Epithelial cell of prostate (primary cell): Measurements from ENCODE around the gene SYK.
"Not testable (repeated sequence)": the region's sequence is repeated elsewhere in the genome, so short reads cannot be mapped to it uniquely, and the experiment has no call there.

Experiments
- DNase-seq: peaks from one replicate; pipeline ENCODE4 v3.0.0-alpha.2; 2011; ENCODE audit warnings: low read depth, low spot score
- H3K27ac ChIP-seq: fragments of 450-650 bp; 2 replicates; pipeline ENCODE4 v1.5.1; 2017; ENCODE audit warnings: mild to moderate bottlenecking

SYK gene

DNA sequence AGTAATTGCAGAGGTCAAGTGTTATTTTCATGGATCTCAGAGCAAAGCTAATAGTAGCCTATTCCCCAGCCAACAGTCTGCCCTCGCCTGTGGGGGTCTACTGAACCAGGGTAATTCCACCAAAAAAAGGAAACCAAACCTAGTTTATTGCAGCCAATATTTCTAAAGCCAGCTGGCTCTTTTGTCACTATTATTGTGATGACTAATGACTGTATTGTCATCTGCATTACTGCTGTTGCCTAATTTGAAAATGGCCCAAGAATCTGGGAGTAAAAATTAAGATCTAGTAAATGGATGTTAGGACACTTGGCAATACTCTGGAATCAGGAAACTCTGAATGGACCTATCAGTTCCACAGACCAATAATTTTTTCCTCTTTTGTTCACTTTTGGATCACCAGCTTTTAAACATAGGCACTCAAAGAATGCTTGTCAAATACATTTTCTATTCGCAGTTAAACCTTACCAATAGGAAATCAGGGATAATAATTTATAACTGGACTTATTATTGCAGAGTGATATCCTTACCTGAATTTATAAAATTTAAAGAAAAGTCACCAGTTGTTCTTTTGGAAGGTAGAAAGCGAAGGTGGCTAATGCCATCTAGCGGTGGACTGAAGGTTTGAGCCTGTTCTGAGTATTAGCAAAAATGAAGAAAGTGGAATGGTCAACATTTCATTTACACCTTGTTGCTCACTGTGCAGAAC is 69.2 kb downstream of the SYK start:
- DNase-seq, result no peak
- no peak overlapping the region for H3K27ac ChIP-seq

DNA sequence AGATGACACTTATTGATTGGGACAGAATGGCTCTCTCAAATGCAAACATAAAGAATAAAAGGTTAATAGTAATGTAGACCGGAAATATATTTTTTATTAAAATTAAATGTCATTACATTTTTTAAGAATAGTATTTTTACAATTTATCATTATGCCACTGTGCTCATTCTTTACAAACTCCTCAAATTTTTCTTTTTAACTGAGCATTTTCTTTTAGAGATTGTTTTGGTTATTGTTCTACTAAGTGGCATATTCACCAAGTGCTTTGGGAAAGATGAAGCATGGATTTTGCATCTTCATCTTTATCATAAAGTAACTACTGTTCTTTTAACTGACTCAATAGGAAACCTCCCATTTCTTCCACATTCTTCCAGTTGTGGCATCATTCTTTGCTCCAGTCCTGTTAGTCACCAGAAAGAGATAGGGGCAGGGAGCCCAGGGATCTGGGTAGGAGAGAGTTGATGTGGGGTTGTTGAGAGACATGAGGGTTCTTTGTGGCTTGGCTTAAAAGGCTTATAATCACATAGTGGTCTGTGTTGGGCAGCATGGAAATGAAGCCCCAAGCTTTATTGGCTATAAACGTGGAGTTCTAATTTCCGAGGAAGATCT is 69.8 kb downstream of the SYK start:
- no peak for DNase-seq
- no peak overlapping the region for H3K27ac ChIP-seq

DNA sequence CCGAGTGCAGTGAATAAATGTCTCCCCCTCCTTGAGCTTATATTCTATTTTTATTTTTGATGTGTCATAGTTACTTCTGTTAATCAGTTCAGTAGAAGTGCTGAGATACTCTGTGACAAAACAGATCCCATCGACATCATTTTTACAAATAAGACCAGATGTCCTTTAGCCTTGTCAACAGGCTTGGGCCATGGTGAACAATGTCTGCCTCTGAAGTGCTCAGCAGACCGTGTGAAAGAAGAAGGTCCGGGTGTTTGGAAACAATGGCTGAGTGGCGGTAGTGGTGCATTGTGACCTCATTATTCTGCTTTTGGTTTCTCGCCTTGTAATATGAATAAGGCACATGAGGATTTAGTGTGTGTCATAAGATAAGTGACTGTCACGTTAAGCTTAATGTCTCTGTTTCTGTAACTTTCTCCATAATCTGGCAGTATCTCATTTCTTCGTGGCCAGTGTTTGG is 71.2 kb downstream of the SYK start:
- DNase-seq, result no peak
- H3K27ac ChIP-seq, result no peak overlapping the region

DNA sequence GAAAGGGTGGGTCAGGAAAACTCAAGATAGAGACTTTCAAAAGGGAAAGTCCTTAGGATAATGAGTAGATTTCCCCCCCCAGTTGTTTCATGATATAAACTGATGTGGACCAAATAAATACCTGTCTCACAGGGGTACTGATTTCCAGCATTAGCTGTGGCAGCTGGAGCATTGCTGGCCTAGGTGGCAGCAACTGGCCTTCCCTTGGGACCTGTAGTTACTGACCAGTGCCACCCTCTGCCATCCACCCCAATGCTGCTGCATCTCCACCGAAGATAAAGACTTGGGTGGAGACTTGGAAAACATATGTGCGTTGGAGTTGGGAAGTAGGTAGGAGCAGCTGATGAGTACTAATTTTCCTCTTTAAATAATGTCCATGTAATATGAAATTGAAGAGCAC is 71.8 kb downstream of the SYK start:
- H3K27ac ChIP-seq, result no peak overlapping the region
- no peak for DNase-seq

DNA sequence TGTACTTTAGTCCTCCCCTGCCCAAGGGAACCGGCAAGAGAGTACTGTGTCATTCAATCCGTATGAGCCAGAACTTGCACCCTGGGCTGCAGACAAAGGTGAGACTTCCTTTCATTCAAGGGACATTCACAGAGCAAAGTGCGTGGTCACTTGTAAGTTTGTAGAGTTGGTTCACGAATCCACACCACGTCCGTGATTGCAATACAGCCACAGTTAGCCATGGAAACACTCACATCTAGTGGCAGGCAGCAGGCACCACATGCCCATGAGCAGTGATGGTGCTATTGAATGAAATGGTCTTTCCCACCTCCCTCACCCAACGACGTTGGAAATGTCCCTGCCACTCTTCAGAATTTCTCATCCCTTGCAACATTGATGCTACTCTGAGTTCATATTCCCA is 72.6 kb downstream of the SYK start:
- no peak overlapping the region for H3K27ac ChIP-seq
- no peak for DNase-seq

DNA sequence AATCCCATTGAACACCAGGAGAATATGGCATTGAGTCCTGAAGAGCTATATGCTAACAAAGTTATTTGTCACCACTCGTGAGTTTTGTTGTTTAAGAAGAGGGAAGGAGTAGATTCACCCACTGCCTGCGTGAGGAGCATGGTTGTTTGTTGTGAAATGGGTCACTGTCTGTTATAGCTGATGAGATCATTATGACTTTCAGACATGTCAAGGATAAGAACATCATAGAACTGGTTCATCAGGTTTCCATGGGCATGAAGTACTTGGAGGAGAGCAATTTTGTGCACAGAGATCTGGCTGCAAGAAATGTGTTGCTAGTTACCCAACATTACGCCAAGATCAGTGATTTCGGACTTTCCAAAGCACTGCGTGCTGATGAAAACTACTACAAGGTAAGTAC is 76.9 kb downstream of the SYK start:
- no peak overlapping the region for H3K27ac ChIP-seq
- DNase-seq, result peak; percentile 65

DNA sequence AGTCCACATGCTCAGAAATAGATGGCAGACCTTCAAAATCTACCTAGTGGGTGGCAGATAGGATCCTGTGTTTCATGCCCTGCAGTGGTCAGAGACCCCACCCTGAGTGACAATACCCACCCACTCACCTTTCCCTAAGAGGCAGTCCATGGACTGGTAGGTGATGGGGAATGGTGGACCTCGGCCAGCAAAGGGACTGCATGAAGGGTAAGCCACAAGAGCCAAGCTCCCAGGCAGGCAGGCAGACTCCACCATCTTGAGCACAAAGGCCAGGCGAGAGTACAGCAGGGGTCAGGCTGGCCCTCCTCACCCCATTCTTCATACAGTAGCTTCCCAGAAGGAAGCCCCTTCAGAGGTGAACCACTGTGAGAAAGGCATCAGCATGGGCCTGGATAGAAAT is 78.4 kb downstream of the SYK start:
- H3K27ac ChIP-seq, result no peak overlapping the region
- no peak for DNase-seq

DNA sequence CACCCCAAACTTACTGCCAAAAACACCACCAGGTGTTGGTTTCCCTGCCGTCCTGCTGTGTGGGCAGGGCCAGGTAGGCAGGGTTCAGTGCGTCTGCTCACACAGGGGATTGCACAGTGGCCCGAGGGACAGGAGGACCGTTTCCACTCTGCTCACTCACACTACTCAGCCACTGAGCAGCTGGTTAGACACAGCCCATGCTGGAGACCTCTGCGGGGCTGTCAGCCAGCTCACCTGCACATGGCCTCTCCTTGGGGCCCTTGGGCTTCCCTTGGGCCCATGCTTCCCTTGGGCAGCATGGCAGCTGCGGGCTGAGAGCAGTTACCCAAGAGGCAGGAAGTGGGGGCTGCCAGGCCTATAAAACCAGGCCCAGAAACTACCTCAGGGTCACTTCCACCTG is 79.0 kb downstream of the SYK start:
- no peak overlapping the region for H3K27ac ChIP-seq

DNA sequence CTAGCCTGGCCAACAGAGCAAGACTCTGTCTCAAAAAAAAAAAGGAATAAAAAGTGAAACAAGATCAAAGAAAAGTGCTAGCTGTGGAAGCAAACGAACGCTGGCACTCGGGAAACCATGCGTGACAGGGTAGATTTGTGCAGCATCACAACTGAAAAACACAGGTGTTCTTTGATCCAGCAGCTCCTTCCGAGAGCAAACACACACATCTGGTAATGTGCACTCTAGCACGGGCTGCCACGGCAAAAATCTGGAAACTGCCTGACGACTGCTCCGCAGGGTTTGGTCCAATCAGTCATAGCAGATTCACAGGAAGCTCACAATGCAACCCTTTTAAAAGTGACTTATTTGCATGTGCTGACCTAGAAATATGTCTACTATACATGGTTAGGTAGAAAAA is 80.0 kb downstream of the SYK start:
- no peak overlapping the region for H3K27ac ChIP-seq
- DNase-seq, result no peak

More for the DNA sequence above, 79.0 kb downstream of the SYK start:
- no peak for DNase-seq

DNA sequence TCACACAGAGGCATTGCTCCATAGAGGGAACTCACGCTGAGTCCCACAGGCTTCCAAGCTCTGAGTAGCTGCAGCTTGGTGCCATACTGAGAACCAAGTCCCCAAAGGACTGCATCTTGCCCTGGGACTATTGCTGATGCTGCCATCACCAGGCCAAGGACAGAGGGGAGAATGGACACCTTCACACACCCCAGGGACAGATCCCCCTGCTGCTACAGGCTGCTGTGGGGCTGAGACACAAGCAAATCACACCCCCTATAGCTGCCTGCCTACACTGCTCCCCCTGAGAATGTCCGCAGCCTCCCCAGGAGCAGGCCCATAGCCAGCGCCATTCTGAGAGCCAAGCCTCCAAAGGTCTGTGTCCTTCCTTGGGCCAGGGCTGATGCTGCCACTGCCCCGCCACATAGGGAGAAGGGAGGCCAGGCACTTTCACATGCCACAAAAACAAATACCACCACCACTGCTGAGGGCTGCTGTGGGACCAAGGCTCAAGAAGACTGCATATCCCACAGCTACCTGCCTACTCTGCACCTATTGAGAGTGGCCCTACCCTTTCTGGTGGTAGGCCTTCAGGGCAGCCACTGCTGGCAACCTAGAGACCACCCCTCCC is 81.5 kb downstream of the SYK start:
- H3K27ac ChIP-seq, result no peak overlapping the region
- no peak for DNase-seq

DNA sequence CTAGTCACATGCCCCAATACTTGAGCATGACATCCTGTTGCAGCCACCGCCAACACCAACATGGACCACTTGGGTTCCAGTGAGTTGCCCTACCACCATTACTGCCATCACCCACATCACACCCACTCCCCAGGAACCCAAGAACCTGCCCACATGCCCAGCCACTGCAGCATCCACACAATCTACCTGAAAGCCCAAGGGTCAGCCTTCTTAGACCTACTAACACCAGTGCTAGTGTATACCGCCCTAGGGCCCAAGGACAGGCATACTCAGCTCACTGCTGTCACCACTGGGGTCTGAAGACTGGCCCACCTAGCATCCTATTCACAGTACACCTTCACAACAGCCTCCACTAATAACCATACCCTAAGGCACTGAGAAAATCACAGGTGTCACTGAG is 82.0 kb downstream of the SYK start:
- DNase-seq, result no peak
- H3K27ac ChIP-seq, result no peak overlapping the region

DNA sequence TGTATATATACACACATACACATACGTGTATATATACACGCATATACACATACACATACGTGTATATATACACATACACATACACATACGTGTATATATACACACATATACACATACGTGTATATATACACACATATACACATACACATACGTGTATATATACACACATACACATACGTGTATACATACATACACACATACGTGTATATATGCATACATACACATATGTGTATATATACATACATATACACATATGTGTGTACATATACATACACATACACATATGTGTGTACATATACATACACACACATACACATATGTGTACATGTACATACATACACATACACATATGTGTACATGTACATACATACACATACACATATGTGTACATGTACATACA is 82.6 kb downstream of the SYK start:
- no peak for DNase-seq
- H3K27ac ChIP-seq, result no peak overlapping the region

DNA sequence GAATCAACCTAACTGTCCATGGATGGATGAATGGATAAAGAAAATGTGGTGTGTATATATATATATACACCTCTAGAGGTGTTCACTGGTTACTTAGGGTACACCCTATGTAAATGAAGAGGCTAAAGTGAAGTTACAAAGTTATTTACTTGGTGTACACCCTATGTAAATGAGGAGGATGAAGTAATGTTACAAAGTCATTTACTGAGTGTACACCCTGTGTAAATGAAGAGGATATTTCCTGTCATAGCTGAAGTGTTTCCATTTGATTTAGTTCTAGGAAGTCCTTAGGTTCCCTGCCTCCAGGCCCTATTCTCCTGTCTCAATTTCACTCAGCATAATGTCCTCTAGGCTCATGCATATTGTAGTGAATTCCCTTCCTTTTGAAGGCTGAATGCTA is 85.2 kb downstream of the SYK start:
- not testable (repeated sequence) for DNase-seq

DNA sequence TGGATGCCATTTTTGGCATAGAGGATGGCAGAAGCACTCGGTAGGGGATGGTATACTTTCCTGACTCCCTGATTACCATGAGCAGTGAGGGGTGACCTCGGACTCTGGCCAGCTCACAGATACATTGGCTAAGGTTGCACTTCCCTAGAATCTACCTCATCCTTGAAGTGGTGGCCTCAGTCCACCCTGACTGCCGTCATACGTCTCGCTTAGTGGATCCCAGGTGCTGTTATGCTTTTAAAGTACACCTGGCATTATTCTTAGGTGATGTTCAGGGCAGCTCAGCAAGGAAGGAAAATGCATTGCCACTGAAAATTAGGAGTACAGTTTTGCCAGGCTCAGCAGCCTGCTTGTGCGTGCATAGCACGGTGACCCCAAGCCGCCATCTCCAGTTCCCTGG is 87.3 kb downstream of the SYK start:
- DNase-seq, result no peak
- no peak overlapping the region for H3K27ac ChIP-seq

More for the DNA sequence above, 85.2 kb downstream of the SYK start:
- not testable (repeated sequence) for H3K27ac ChIP-seq

DNA sequence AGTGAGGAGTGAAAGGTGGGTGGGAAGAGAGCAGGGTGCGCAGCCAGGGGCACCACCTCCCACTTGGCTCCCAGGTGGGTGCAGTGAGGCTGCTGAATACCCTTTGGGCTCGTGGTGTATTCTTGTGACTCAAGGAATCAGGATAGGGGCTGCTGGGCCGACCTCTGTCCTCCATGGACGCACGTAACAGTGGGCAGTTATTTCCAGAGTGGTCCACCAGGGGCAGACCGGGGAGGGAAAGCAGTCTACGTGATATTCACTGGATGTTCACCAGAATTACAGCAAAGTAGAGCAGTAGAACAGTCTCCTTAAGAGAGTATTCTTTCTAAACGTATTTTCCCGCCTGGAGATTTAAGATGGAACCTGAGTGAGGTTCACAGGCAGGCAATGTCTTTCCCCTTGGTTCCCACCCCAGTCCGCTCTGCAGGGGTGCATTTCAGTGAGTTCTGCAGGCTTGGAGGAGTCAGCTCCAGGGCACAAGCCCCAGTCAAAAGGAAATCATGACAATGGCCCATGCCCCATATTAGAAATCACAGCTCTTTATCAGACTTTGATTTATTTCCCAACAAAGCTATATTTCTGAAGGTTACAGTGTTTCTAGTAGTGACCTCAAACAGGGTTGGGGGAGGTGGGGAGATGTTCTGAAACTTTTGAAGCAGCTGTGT is 88.7 kb downstream of the SYK start:
- H3K27ac ChIP-seq, result no peak overlapping the region
- no peak for DNase-seq

DNA sequence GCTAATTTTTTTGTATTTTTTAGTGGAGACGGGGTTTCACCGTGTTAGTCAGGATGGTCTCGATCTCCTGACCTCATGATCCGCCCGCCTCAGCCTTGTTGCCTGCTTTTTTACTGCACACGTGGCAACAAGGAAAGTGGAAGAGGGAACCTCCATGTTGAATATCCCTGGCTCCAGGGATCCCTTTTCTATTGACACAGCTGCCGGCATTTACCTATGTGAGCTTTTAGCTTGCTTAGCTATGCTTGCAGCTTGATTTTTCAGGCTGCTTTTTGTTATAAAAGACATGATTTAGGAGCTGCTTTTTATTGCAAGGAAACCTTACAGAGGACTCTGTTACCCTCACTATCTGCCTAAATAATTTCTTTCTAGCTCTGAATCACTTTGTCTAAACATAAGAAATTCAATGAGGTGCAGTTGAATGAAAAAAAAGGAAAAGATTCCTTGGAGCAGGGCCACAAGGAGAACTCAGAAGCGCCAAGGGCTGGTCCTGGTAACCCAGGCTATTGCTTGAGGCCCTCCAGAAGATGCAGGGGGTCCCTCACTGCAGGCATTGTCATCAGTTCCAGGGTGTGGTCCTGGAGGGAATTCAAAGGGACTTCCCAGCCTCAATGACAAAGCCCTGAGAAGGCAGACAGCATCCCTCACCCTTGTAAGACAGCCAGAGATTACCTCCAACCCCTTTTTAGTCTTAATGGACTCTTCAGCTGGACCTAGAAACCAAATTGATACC is 89.9 kb downstream of the SYK start:
- no peak overlapping the region for H3K27ac ChIP-seq
- no peak for DNase-seq

DNA sequence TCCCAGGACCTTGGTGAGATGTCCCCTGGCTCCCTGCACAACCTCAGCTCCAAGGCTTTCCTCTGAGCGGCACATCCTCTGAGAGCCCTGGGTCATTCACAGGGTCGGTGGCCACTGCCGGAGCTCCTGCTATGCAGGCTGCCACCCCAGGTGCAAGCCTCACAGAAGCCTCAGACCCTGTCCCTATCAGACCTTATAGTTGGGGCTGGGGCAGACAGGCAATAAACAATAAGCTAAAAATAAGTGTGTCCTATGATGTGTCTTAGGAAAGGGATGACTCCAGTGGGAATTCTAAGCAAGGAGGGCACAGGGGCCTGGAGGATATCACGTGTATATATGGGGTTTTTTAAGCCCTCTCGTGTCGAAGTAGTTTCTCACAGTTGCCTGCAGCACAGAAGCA is 91.3 kb downstream of the SYK start:
- no peak overlapping the region for H3K27ac ChIP-seq
- DNase-seq, result no peak

DNA sequence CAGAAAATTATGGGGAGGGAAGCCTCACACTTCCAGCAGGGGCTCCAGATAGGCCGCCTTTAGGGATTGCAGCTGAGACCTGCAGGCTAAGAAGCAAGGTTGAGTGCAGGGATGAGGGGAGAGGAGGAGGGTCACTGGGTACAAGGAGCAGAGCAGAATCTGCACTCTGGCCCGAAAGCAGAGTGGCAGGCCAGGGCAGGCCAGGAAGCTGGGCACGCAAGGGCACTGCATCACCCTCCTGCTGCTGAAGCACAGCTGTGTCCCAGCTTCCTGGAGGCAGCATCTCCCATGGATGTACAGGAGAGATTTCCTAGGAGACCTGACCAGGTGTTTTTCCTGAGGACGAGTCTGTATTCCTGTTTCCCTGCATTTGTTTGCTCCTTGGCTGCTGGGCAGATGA is 92.1 kb downstream of the SYK start:
- H3K27ac ChIP-seq, result no peak overlapping the region
- no peak for DNase-seq

DNA sequence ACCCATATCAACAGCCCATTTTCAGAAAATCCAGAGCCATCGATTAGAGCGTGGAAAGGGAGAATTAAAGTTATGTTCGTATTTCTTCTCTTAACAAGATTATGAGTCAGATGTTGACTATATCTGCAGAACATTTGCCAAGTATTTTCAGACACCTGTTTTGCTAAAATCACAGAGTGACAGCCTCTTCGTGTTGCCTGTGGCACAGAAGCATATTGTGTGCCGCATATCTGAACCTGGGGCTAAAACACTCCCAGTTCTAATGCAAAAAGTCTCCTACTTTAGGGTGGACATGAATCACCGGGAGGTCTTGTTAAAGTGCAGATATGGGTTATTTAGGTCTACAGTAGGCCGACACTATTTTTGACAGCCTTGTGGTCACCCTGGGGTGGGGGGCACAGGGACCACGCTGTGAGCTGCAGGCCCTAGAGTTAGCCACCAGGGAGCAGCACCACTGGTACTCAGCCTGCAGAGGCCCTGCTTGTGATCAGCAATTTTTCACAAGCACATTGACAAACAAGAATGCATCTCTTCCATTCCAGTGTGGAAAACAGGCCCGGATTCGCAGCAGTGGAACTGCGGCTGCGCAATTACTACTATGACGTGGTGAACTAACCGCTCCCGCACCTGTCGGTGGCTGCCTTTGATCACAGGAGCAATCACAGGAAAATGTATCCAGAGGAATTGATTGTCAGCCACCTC is 93.5 kb downstream of the SYK start:
- no peak overlapping the region for H3K27ac ChIP-seq
- DNase-seq, result peak; percentile 20

DNA sequence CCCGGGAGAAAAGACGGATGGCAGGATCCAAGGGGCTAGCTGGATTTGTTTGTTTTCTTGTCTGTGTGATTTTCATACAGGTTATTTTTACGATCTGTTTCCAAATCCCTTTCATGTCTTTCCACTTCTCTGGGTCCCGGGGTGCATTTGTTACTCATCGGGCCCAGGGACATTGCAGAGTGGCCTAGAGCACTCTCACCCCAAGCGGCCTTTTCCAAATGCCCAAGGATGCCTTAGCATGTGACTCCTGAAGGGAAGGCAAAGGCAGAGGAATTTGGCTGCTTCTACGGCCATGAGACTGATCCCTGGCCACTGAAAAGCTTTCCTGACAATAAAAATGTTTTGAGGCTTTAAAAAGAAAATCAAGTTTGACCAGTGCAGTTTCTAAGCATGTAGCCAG is 94.2 kb downstream of the SYK start:
- DNase-seq, result no peak

More for the DNA sequence above, 94.2 kb downstream of the SYK start:
- H3K27ac ChIP-seq, result no peak overlapping the region
